ACHN (cell line): ENCODE measurements around the gene TIAM1.
A peak's percentile ranks its signal among the peaks of the same experiment; 100 is the strongest.

ENCODE experiments used
- DNase-seq: peaks from one replicate; pipeline ENCODE4 v3.0.0-alpha.2; 2015
- in situ Hi-C: cut with HindIII; loops from 2 replicates; pipeline ENCODE4 v1.10.0; 2017; ENCODE audit warnings: low sequenced_read_pairs, low pct_ligation_motif_present, low pct_unique_long_range_greater_than_20kb

Gene TIAM1

GRCh38 chr21:31266241-31266640 is 77.8 kb downstream of the TIAM1 start:
- in situ Hi-C loops = no loop called here
- no peak for DNase-seq

DNA sequence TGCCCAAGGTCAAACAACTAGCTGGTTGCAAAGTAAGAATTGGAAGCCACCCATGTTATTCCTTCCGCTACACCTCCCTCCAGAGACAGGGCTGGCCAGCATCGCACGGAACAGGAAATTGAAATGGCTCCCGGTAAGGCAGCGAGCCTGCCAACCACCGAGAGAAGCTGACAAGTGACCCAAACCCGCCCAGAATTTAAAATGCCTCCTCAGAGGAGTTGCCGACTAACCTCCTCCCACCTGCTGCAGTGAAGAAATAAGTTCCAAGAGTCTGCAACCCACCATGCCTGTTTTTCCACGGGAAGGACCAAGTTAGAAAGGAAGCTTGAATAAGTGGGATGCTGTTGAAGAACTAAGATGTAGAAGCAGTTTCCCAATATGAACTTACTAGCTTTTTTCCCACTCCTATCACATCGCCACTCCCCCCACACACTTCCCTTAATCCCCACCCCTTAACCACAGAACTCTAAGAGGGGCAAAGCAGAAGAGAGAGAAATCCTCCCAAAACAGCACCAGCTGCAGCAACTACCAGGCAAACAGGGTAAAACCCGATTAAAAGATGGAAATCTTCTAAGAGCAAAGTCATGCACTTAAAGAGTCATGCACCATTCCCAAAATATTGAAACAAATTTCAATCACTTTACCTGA is 78.6 kb downstream of the TIAM1 start:
- no peak for DNase-seq
- in situ Hi-C loops = no loop called here

GRCh38 chr21:31264574-31264973 is 79.5 kb downstream of the TIAM1 start:
- no peak for DNase-seq
- in situ Hi-C loops = no loop called here

GRCh38 chr21:31262728-31263127 is 81.3 kb downstream of the TIAM1 start:
- in situ Hi-C loops = no loop called here

DNA sequence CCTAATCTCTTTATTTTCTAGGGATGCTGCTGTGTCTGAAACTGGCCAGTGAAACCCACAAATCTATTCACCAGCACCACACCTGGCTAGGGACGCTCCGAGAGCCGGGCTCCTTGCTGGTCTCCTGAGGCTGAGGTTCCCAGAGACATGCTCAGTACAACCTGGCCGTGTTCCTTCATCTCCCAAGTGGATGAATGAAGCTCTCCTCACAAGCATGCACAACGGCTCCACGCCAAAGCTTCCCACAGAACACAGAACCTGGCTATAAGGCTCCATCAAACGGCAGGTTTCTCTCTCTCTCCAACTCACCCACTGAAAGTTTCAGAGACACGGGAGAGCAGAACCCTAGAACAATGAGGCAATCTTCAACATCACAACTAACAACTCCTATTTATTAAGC is 82.3 kb downstream of the TIAM1 start:
- in situ Hi-C loops = no loop called here
- no peak for DNase-seq

More at GRCh38 chr21:31262728-31263127, 81.3 kb downstream of the TIAM1 start:
- DNase-seq = no peak

GRCh38 chr21:31260790-31261189 is 83.3 kb downstream of the TIAM1 start:
- in situ Hi-C loops = no loop called here
- DNase-seq = no peak

DNA sequence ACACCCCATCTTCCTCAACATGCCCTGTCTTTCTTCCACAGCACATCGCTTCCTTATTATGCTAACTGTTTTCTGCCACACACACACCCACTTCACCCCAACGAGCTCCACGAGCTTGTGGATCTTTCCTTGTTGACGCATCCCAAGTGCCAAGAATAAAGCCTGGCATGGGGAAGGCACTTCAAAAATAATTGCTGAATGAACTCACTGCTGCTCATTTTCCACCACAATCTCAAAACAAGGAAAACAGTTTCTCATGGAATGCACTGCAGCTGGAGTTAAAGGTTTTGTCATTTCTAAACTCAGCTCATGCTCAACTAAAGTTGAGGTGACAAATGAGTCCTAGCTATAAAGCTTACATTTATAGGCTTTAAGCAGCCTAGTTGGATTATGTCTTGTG is 86.0 kb downstream of the TIAM1 start:
- no peak for DNase-seq

GRCh38 chr21:31257265-31257664 is 86.8 kb downstream of the TIAM1 start:
- no peak for DNase-seq
- in situ Hi-C loops = no loop called here

More for the DNA sequence above, 86.0 kb downstream of the TIAM1 start:
- in situ Hi-C loops = no loop called here

GRCh38 chr21:31255896-31256295 is 88.2 kb downstream of the TIAM1 start:
- DNase-seq = no peak
- in situ Hi-C loops = no loop called here

- in situ Hi-C loops = no loop called here
- DNase-seq = no peak
These were observed 89.0 kb downstream of the TIAM1 start for GRCh38 chr21:31255036-31255435.

DNA sequence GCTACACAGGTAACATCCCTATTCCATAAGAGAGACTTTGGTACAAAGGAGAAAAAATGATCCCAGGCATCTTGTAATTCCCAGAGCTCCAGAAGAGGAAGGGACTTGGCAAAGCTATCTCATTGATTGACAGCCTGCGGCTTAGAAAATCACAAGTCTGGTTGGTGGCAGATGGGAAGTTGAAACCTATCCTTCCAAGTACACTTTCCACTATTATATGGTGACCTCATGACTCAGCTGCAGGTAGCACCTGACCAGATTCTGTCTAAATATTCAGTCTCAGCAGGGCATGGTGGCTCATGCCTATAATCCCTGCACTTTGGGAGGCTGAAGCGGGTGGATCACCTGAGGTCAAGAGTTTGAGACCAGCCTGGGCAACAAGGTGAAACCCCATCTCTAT is 89.9 kb downstream of the TIAM1 start:
- no peak for DNase-seq

DNA sequence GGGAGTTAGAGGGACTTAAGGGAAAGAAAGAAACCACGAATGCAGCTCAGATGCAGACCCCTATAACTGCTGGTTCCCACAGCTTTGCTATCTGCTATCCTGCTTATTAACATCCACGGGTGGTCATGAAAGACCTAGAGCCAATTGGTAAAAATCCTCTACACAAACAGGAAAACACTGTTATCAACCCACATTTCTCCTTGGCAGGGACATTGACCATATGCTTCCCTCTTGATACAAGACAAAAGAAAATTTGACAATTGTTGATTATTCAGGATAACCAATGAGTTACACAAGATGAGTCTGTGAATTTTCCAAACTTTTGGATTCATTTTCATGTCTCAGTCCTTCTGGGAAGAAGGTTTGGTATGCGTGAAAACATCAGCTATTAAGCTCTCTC is 90.4 kb downstream of the TIAM1 start:
- in situ Hi-C loops = no loop called here
- no peak for DNase-seq

More for the DNA sequence above, 89.9 kb downstream of the TIAM1 start:
- in situ Hi-C loops = no loop called here

- DNase-seq = no peak
- in situ Hi-C loops = no loop called here
These were observed 91.5 kb downstream of the TIAM1 start for GRCh38 chr21:31252611-31253010.

DNA sequence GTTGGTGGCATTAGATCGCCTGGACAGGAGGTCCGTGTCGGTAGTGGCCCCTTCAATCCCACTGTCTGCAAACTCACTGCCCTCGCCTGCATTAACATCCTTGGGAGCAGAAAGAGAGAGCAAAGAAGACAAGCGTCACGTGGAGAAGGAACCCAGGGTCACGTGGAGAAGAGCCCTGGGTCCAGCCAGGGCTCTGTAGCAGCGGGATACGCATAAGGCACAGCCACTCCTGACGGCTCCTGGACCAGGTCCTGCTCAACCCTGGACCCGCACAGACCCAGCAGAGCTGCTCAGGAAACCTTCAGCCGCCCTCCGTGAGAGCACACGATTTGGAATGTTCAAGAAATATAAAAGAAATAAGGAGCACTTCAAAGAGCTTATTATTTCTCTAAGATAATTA is 92.0 kb downstream of the TIAM1 start:
- no peak for DNase-seq
- in situ Hi-C loops = no loop called here

GRCh38 chr21:31251686-31252085 is 92.4 kb downstream of the TIAM1 start:
- in situ Hi-C loops = no loop called here
- no peak for DNase-seq

GRCh38 chr21:31248598-31248997 is 95.5 kb downstream of the TIAM1 start:
- DNase-seq = no peak
- in situ Hi-C loops = no loop called here

DNA sequence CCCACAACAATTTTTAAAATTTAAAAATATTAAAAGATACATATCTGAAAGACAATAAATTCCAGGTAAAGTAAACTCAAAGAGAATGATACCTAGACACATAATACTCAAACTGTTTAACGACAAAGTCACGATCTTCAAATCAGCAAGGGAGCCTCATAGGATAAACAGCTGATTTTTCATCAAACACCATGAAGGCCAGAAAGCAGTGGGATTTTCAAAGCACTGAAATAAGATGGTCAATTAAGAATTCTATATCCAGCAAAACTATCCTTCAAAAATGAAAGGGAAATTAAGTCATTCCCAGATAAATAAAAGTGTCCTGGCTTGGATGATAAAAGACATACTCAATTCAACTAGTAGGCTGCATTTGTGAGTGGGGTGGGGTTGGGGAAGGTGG is 100.5 kb downstream of the TIAM1 start:
- DNase-seq = no peak
- in situ Hi-C loops = no loop called here

GRCh38 chr21:31236528-31236927 is 107.5 kb downstream of the TIAM1 start:
- in situ Hi-C loops = no loop called here

DNA sequence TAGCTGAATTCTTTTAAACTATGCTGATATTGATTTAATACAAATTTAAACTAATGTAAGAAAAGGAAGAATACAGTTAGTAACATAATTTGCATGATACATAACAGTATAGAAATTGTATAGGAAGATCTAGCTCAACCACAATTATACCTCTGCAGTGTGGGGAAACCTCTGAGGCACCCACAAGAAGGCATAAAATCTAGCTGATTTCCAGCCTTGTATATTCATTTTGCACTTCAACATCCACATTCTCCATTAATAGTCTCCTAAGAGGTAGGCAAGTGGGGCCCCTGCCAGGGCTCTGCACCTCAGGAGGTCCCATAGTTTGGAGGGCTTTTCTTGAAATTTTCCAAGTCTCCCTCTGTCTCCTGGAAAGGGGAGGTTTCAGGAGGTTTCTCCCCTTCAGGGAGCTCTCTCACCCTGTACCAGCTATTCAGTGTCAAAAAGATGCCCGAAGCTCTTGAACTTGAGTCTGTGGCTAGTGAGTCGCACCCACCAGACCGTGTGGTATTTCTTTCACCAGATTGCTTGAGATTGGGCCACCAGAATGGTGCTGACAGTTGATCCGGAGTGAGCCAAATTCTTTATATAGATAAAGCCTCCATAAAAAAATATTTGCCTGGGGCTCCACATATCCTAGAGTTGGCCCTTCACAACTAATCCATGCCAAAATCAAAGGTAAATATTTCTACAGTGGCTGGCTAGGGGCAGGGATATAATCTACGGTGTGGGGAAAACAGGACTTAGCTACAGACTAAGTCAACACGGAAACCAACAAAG is 108.2 kb downstream of the TIAM1 start:
- DNase-seq = peak; percentile 87

More at GRCh38 chr21:31236528-31236927, 107.5 kb downstream of the TIAM1 start:
- no peak for DNase-seq

GRCh38 chr21:31234936-31235335 is 109.1 kb downstream of the TIAM1 start:
- DNase-seq = no peak
- in situ Hi-C loops = no loop called here

More for the DNA sequence above, 108.2 kb downstream of the TIAM1 start:
- in situ Hi-C loops = no loop called here
